DMS53 (cell line): Measurements from ENCODE around the gene BIN1.

Source experiments
- DNase-seq: peaks from one replicate; lab custom pipeline; 2025; lab: John Stamatoyannopoulos, UW

The BIN1 gene

GRCh38 chr2:127020536-127020935 is 86.4 kb downstream of the BIN1 start:
- DNase-seq, result no peak

GRCh38 chr2:127017548-127017947 is 89.4 kb downstream of the BIN1 start:
- no peak for DNase-seq

- no peak for DNase-seq
Measured at GRCh38 chr2:127016329-127016728, 90.6 kb downstream of the BIN1 start.

GRCh38 chr2:127015106-127015910 is 91.6 kb downstream of the BIN1 start:
- DNase-seq, result no peak

GRCh38 chr2:127014630-127015029 is 92.3 kb downstream of the BIN1 start:
- no peak for DNase-seq

GRCh38 chr2:127014224-127014623 is 92.7 kb downstream of the BIN1 start:
- DNase-seq, result peak; percentile 20

GRCh38 chr2:127012868-127013267 is 94.1 kb downstream of the BIN1 start:
- DNase-seq, result no peak

- no peak for DNase-seq
Measured at GRCh38 chr2:127012215-127012614, 94.7 kb downstream of the BIN1 start.

GRCh38 chr2:127011796-127012195 is 95.2 kb downstream of the BIN1 start:
- no peak for DNase-seq

GRCh38 chr2:127011231-127011661 is 95.7 kb downstream of the BIN1 start:
- no peak for DNase-seq

GRCh38 chr2:127008265-127009015 is 98.5 kb downstream of the BIN1 start:
- no peak for DNase-seq

- DNase-seq, result no peak
Measured at GRCh38 chr2:127007652-127008051, 99.3 kb downstream of the BIN1 start.

GRCh38 chr2:127006962-127007361 is 100.0 kb downstream of the BIN1 start:
- DNase-seq, result no peak

GRCh38 chr2:127004893-127005600 is 101.9 kb downstream of the BIN1 start:
- DNase-seq, result no peak

- DNase-seq, result peak; percentile 30
Measured at GRCh38 chr2:127003070-127003800, 103.7 kb downstream of the BIN1 start.

- DNase-seq, result peak; percentile 35
Measured at GRCh38 chr2:127001751-127002150, 105.2 kb downstream of the BIN1 start.

GRCh38 chr2:127000937-127001336 is 106.0 kb downstream of the BIN1 start:
- peak; percentile 97 for DNase-seq

GRCh38 chr2:127000194-127000593 is 106.8 kb downstream of the BIN1 start:
- no peak for DNase-seq

GRCh38 chr2:126999106-126999756 is 107.7 kb downstream of the BIN1 start:
- DNase-seq, result peak; percentile 21

- DNase-seq, result peak; percentile 11
Measured at GRCh38 chr2:126998486-126998885, 108.5 kb downstream of the BIN1 start.
